22Rv1 (cell line): ENCODE results near the gene UPK1A.

ENCODE experiments used
- ZFX ChIP-seq: fragments of 450-650 bp; IDR thresholded peaks from 2 replicates; pipeline ENCODE4 v1.6.1; 2017; ENCODE audit warnings: antibody characterized with exemption, borderline replicate concordance
- TF ChIP-seq, protein P1 (sequence below): fragments of 450-650 bp; IDR thresholded peaks from 2 replicates; pipeline ENCODE4 v1.5.1; 2017; ENCODE audit warnings: mild to moderate bottlenecking

GRCh38 chr19:35703343-35703742 lies 37.0 kb downstream of the UPK1A start:
- TF ChIP-seq, protein P1, sequence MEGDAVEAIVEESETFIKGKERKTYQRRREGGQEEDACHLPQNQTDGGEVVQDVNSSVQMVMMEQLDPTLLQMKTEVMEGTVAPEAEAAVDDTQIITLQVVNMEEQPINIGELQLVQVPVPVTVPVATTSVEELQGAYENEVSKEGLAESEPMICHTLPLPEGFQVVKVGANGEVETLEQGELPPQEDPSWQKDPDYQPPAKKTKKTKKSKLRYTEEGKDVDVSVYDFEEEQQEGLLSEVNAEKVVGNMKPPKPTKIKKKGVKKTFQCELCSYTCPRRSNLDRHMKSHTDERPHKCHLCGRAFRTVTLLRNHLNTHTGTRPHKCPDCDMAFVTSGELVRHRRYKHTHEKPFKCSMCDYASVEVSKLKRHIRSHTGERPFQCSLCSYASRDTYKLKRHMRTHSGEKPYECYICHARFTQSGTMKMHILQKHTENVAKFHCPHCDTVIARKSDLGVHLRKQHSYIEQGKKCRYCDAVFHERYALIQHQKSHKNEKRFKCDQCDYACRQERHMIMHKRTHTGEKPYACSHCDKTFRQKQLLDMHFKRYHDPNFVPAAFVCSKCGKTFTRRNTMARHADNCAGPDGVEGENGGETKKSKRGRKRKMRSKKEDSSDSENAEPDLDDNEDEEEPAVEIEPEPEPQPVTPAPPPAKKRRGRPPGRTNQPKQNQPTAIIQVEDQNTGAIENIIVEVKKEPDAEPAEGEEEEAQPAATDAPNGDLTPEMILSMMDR, result no peak
- TF ChIP-seq ZFX, result no peak
